Right lobe of liver (tissue), 4 donors: Measurements from ENCODE around the gene DCAF6.

Source experiments
- CTCF ChIP-seq, 4 donors: fragments of 200-600 bp in 3 of 4; fragments of 450-650 bp in 1 of 4; IDR thresholded peaks; one replicate each; pipeline versions ENCODE4 v1.5.1 to v1.8.0; 2016 to 2022; ENCODE audit warnings: antibody characterized with exemption in 4 of 4, mild to moderate bottlenecking in 2 of 4
- POLR2A ChIP-seq: fragments of 450-650 bp; IDR thresholded peaks from one replicate; pipeline ENCODE4 v1.6.1; 2017; ENCODE audit warnings: antibody characterized with exemption, mild to moderate bottlenecking
- donor health status: DM: no; HTN: no; CAD: no.
- donor health status: DM: no; HTN: no; CAD: no.
- donor health status: DM: no; HTN: yes; CAD: no.

DNA sequence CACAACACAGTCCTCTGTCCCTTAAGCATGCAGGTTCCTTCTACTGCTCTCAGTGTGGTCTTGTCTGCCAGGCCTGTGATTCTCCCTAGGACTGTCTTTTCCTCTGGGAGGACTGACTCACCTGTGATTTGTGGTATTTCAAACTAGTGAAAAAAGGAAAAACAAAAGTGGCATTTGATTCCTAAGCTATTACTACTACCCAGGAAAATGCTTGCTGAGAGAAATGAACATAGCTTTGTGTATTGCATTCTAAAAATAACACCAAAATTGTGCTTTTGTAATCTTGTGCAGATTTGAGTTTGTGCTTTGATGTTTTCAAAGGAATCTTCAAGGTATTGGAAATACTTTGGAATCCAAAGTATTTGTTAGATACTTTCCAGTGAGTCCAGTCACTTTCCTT, 143.3 kb downstream of the DCAF6 start:
- TF ChIP-seq CTCF (IDR thresholded peaks at IDR 0.05) (no peak), POLR2A (no peak)
